PC-3 (cell line): ENCODE measurements around the gene CFAP54. TPM values are rescaled to one million over a fixed set of nuclear protein-coding genes. Genes with fewer than 3 reads are reported as not detected.

Experiments
- ATAC-seq: fragments of 200-7000 bp; cut with Tn5 transposase; 2 replicates; pipeline ENCODE4 v1.9.1; 2020; ENCODE audit warnings: mild to moderate bottlenecking, moderate library complexity
- BruUV-seq: library from RNA; stranded (reverse); fragments of 400-500 nt; replicated peaks from 2 replicates; lab custom pipeline; 2021; lab: Mats Ljungman, UMichigan
- CTCF ChIA-PET: fragments of 300-600 bp; sonication (Branson Sonifier 250); formaldehyde crosslinking; loops from one replicate; lab custom pipeline; 2022; ENCODE audit warnings: antibody characterized with exemption; lab: Charles Lee
- POLR2A ChIA-PET: fragments of 300-600 bp; sonication (Branson Sonifier 250); formaldehyde crosslinking; loops from one replicate; lab custom pipeline; 2022; ENCODE audit warnings: antibody characterized with exemption; ENCODE audit not compliant: unreplicated experiment; lab: Charles Lee
- DNase-seq: peaks from one replicate; pipeline ENCODE4 v3.0.0-alpha.2; 2015
- H2AFZ ChIP-seq: fragments of 300-600 bp; sonication (generic); 2 replicates; pipeline ENCODE4 v1.6.0; 2016; ENCODE audit warnings: antibody characterized with exemption, low read length
- H3F3A ChIP-seq: fragments of 300-600 bp; sonication (generic); one replicate; pipeline ENCODE4 v1.6.0; 2017; ENCODE audit warnings: antibody characterized with exemption, low read length, control low read depth, mild to moderate bottlenecking; ENCODE audit not compliant: unreplicated experiment
- H3K27ac ChIP-seq: fragments of 300-600 bp; sonication (generic); 2 replicates; pipeline ENCODE4 v1.5.1; 2016; ENCODE audit warnings: mild to moderate bottlenecking, low read length
- H3K27me3 ChIP-seq: fragments of 300-600 bp; sonication (generic); 2 replicates; pipeline ENCODE4 v1.6.1; 2016; ENCODE audit warnings: low read length, mixed read lengths
- H3K36me3 ChIP-seq: fragments of 300-600 bp; sonication (generic); 2 replicates; pipeline ENCODE4 v1.6.1; 2016; ENCODE audit warnings: low read depth, mixed run types, low read length, mixed read lengths
- H3K4me1 ChIP-seq: fragments of 300-600 bp; sonication (generic); 2 replicates; pipeline ENCODE4 v1.5.1; 2016; ENCODE audit warnings: low read length; ENCODE audit not compliant: insufficient read depth
- H3K4me2 ChIP-seq: fragments of 300-600 bp; sonication (generic); 2 replicates; pipeline ENCODE4 v1.6.0; 2016; ENCODE audit warnings: low read length
- H3K4me3 ChIP-seq: fragments of 300-600 bp; sonication (generic); 2 replicates; pipeline ENCODE4 v1.5.1; 2016; ENCODE audit warnings: mild to moderate bottlenecking, low read length, mixed read lengths
- H3K79me2 ChIP-seq: fragments of 300-600 bp; sonication (generic); 2 replicates; pipeline ENCODE4 v1.6.1; 2017; ENCODE audit warnings: low read length, mixed read lengths
- H3K9ac ChIP-seq: fragments of 300-600 bp; sonication (generic); 2 replicates; pipeline ENCODE4 v1.6.0; 2016; ENCODE audit warnings: mild to moderate bottlenecking, low read length
- H3K9me2 ChIP-seq: fragments of 300-600 bp; sonication (generic); replicated peaks from 2 replicates; pipeline ENCODE4 v1.6.1; 2016; ENCODE audit warnings: mixed run types, low read length, mixed read lengths
- H3K9me3 ChIP-seq: fragments of 300-600 bp; sonication (generic); 2 replicates; pipeline ENCODE4 v1.6.1; 2016; ENCODE audit warnings: low read length, mixed read lengths
- H4K20me1 ChIP-seq: fragments of 300-600 bp; sonication (generic); 2 replicates; pipeline ENCODE4 v1.6.1; 2016; ENCODE audit warnings: low read length, mixed read lengths
- EZH2 ChIP-seq: fragments of 300-600 bp; sonication (generic); IDR thresholded peaks from one replicate; pipeline ENCODE4 v1.6.1; 2017; ENCODE audit warnings: antibody characterized with exemption, mild to moderate bottlenecking, low read length; ENCODE audit not compliant: unreplicated experiment
- EZH2phosphoT487 ChIP-seq: fragments of 300-600 bp; sonication (generic); IDR thresholded peaks from 2 replicates; pipeline ENCODE4 v1.6.1; 2018; ENCODE audit warnings: mild to moderate bottlenecking, antibody characterized with exemption, low read length, borderline replicate concordance
- intact Hi-C: fragments of 100-400 bp; cut with micrococcal nuclease; formaldehyde crosslinking; loops from 2 replicates; pipeline ENCODE4 v1.9.0; 2023
- total RNA-seq: library from RNA; depleted of rRNA; stranded (reverse); fragments of >200 nt; gene quantifications from 2 replicates; pipeline ENCODE4 v1.2.3, GENCODE V29; 2014
- TF ChIP-seq, protein P1 (sequence below): fragments of 300-600 bp; sonication (generic); conservative IDR thresholded peaks from 2 replicates; pipeline ENCODE4 v1.5.1; 2017; ENCODE audit warnings: antibody characterized with exemption, low read depth, mild to moderate bottlenecking, low read length

Gene CFAP54
- total RNA-seq, 1 experiment from 2014 or later: 0.77 TPM

DNA sequence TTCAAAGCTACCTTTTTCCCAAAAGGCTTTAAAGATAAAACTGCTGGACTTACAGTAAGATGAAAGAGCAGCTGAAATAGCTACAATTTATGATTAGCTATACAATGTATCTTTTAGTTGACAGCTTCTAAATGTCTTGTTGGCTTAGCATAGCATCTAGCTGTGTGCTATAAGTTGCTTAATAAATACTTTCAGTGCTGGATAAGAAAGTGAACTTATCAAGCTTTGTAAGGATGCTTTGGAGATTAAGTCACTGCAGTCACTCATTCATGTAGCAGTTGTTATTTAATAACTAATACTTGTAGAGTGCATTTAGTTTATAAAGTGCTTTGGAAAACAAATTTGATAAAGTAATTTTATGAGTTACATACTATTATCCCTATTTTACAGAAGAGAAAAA, 14.6 kb downstream of the CFAP54 start:
- TF ChIP-seq, protein P1, sequence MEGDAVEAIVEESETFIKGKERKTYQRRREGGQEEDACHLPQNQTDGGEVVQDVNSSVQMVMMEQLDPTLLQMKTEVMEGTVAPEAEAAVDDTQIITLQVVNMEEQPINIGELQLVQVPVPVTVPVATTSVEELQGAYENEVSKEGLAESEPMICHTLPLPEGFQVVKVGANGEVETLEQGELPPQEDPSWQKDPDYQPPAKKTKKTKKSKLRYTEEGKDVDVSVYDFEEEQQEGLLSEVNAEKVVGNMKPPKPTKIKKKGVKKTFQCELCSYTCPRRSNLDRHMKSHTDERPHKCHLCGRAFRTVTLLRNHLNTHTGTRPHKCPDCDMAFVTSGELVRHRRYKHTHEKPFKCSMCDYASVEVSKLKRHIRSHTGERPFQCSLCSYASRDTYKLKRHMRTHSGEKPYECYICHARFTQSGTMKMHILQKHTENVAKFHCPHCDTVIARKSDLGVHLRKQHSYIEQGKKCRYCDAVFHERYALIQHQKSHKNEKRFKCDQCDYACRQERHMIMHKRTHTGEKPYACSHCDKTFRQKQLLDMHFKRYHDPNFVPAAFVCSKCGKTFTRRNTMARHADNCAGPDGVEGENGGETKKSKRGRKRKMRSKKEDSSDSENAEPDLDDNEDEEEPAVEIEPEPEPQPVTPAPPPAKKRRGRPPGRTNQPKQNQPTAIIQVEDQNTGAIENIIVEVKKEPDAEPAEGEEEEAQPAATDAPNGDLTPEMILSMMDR: no peak
- TF ChIP-seq EZH2phosphoT487: no peak
- no peak for TF ChIP-seq EZH2
- Histone ChIP-seq H3K36me3 (no peaks in the 10 kb centered on the region), H3K9ac (no peak overlapping the region), H3K4me3 (no peak overlapping the region), H3K4me2 (no peak overlapping the region), H3K9me3 (no peaks in the 10 kb centered on the region), H3K4me1 (peaks cover 27% of the 10 kb centered on the region), H3K9me2 (no peaks in the 10 kb centered on the region), H2AFZ (no peak overlapping the region), H3F3A (no peaks in the 10 kb centered on the region), H3K79me2 (no peaks in the 10 kb centered on the region), H3K27me3 (no peaks in the 10 kb centered on the region), H3K27ac (no peak overlapping the region), H4K20me1 (no peaks in the 10 kb centered on the region)
- ATAC-seq: no peak
- BruUV-seq: no TSS peak
- DNase-seq: no peak
- POLR2A ChIA-PET: no interaction called here
- intact Hi-C loops: loop anchor here (5.0 kb wide), 1 partner anchor 57 kb away; no protein-coding TSS in a partner anchor
- CTCF ChIA-PET: no interaction called here

DNA sequence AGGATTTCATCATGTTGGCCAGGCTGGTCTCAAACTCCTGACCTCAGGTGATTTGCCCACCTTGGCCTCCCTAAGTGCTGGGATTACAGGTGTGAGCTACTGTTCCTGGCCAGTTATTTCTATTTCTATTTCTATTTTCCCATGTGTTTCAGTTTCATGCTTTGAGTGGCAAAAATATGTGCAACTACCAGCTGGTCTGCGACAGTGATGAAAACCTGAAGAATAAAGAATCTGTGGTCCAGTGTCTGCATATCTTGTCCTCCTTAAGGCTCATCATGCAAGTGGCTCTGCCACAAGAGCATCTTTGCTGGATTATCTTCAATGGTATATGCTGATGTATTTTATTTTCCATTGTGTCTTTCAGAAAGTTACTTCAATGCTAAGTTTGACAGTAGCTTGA, 17.4 kb downstream of the CFAP54 start:
- DNase-seq: no peak
- Histone ChIP-seq H3K27ac (no peak overlapping the region), H3K9me3 (no peaks in the 10 kb centered on the region), H3K4me3 (no peak overlapping the region), H3F3A (no peaks in the 10 kb centered on the region), H3K9me2 (no peaks in the 10 kb centered on the region), H3K9ac (no peak overlapping the region), H3K4me2 (no peak overlapping the region), H4K20me1 (no peaks in the 10 kb centered on the region), H2AFZ (no peak overlapping the region), H3K4me1 (peaks cover 10% of the 10 kb centered on the region), H3K36me3 (no peaks in the 10 kb centered on the region), H3K27me3 (no peaks in the 10 kb centered on the region), H3K79me2 (no peaks in the 10 kb centered on the region)
- ChIA-PET CTCF (no interaction called here), POLR2A (no interaction called here)
- intact Hi-C loops: no loop called here
- ATAC-seq: no peak
- no peak for TF ChIP-seq EZH2phosphoT487
- TF ChIP-seq, protein P1: no peak
- no peak for TF ChIP-seq EZH2
- BruUV-seq: no TSS peak

DNA sequence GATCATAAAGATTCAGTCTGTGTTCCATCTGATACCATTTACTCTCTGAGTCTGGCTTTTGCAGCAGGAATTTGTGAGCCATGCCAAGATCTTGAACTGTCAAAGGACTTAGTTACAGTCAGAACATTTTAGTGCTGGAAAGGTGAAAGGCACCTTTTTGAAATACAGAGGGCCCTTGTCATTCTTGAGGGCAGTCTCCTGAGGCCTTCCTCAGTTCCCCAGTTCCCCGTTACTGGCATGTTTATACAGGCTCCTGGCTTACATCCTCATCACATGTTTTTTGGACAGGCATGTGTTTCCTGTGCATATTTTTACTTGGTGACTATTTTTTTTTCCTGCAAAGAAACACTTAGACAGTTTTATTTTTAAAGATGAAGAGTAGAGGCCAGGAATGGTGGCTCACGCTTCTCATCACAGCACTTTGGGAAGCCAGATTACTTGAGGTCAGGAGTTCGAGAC, 21.0 kb downstream of the CFAP54 start:
- H2AFZ ChIP-seq: no peak overlapping the region
- ChIA-PET POLR2A (no interaction called here), CTCF (no interaction called here)
- H3F3A ChIP-seq: no peaks in the 10 kb centered on the region
- no peaks in the 10 kb centered on the region for H3K36me3 ChIP-seq
- no peak for TF ChIP-seq EZH2
- TF ChIP-seq, protein P1: no peak
- TF ChIP-seq EZH2phosphoT487: no peak
- BruUV-seq: no TSS peak
- no peaks in the 10 kb centered on the region for H3K9me3 ChIP-seq
- no peaks in the 10 kb centered on the region for H3K9me2 ChIP-seq
- intact Hi-C loops: loop anchor here (10.0 kb wide), 1 partner anchor 206 kb away; no protein-coding TSS in a partner anchor
- no peaks in the 10 kb centered on the region for H3K4me1 ChIP-seq
- H3K27ac ChIP-seq: no peak overlapping the region
- H3K79me2 ChIP-seq: no peaks in the 10 kb centered on the region
- H3K4me3 ChIP-seq: no peak overlapping the region
- no peaks in the 10 kb centered on the region for H4K20me1 ChIP-seq
- DNase-seq: no peak
- no peak overlapping the region for H3K4me2 ChIP-seq
- no peaks in the 10 kb centered on the region for H3K27me3 ChIP-seq
- no peak for ATAC-seq
- H3K9ac ChIP-seq: no peak overlapping the region
